A673 (cell line): ENCODE measurements around the gene WBP1L.

Source experiments
- CTCF ChIP-seq: fragments of 300-800, 200-600 bp; sonication (generic); conservative IDR thresholded peaks from 2 replicates; pipeline ENCODE4 v1.5.1; 2017; ENCODE audit warnings: low read depth, mild to moderate bottlenecking, antibody characterized with exemption, low read length, moderate library complexity, mixed read lengths
- EZH2 ChIP-seq: fragments of 200-600 bp; sonication (generic); IDR thresholded peaks from 2 replicates; pipeline ENCODE4 v1.6.1; 2017; ENCODE audit warnings: borderline replicate concordance, low read depth, mild to moderate bottlenecking, mixed read lengths, antibody characterized with exemption, low read length; ENCODE audit not compliant: poor library complexity, severe bottlenecking

GRCh38 chr10:102767428-102768160, 23.8 kb downstream of the WBP1L start:
- no peak for TF ChIP-seq CTCF
- TF ChIP-seq EZH2: no peak
